ENCODE results near the gene TAF1C.
"Not testable (repeated sequence)": the region's sequence is repeated elsewhere in the genome, so short reads cannot be mapped to it uniquely, and the experiment has no call there.

TAF1C gene

DNA sequence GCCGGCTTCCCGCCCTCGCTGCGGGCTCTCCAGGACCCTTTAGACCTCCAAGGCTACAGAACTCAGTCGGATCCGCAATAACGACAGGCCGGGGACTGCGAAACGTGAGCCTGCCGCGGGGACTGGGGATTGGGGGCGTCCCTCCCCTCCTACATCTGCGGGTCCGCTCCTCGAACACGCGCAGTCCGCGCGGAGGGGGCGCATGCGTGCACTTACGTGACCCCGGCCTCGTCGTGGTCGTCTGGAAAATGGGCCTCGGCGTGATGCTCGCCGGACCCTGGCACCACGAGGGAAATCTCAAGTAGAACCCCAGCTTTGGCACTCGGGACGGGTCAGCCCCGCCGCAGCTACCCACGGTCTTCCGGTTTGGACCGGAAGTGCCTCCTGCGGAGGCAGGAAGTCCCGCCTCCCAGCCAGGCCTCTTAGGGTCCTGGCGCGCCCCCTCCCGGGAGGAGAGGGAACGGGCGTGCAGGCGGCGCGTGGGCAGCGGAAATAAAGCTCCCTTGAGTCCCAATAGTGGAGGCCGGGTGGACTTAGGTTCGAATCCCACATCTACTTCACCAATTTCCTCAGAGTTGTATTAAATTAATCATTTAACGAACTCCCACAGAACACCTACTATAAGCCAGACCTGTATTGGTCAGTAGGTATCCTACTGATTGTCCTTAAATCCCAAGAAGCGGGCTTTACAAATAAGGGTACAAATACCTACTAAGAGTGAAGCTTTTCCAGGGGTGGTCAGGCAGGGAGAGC is at the start of gene TAF1C:
TAF1C (minus strand) TSS at position 373 of the 753 bp plus-strand sequence. CDS start 2,069 bp downstream, outside the sequence.
- peak; percentile 38 for DNase-seq

GRCh38 chr16:84234321-84235241 is 47.7 kb upstream of the TAF1C start:
- DNase-seq: no peak

- no peak for DNase-seq
Observed at GRCh38 chr16:84233748-84234147, 46.9 kb upstream of the TAF1C start.

DNA sequence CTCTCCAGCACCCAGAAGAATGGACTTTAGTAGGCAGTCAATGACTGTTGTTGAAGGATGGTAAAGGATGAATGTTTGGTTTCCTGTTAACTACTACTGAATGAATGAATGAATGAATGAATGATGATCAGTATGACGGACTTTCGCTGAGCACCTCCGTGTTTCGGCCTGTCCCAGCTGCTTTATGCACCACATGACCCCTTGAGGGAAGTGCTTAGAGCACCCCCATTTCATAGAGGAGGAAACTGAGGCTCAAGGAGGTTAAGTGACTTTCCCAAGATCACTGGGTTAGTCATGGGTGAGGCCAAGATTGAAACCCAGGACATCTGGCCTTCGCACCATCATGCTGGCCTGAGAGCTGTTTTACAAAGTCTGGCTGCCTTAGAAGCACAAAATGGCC is 46.1 kb upstream of the TAF1C start:
- DNase-seq: no peak

DNA sequence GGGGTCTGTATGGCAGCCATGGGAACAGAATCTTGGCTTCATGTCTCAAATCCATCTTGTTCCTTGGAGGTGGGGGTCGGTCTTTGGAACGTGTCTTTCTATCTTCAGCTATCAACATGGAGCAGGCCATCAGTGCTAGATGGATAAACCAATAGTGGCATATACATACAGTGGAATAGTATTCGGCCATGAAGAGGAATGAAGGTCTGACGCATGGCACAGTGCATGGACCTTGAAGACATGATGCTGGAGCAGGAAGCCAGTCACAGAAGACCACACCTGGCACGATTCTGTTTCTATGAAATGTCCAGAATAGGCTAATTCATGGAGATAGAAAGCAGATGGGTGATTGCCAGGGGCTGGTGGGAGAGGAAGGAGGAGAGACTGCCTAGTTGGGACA is 45.2 kb upstream of the TAF1C start:
- DNase-seq: no peak

DNA sequence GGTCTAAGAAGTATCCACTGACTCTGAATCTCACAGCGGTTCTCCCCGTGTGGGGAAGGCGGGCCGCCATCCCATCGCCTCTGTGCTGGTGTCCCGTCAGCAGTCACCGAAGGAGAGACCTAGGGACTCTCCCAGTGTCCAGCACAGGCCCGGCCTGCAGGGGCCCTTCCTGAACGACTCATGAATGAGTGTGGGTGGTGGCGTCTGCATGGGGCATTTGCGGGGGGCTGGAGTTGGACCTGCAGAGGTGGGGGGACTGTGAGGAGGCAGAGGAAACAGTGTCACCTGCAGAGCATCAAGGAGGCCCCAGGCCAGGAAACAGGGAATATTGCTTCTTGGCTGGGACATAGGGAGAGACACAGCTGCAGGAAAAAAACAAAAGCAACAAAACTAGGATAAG is 42.6 kb upstream of the TAF1C start:
- DNase-seq: no peak

- DNase-seq: no peak
Observed at GRCh38 chr16:84228256-84228838, 41.5 kb upstream of the TAF1C start.

GRCh38 chr16:84227548-84227947 is 40.7 kb upstream of the TAF1C start:
- no peak for DNase-seq

- DNase-seq: no peak
Observed at GRCh38 chr16:84226026-84226425, 39.2 kb upstream of the TAF1C start.

- no peak for DNase-seq
Observed at GRCh38 chr16:84225571-84225970, 38.7 kb upstream of the TAF1C start.

GRCh38 chr16:84225126-84225525 is 38.3 kb upstream of the TAF1C start:
- DNase-seq: no peak

DNA sequence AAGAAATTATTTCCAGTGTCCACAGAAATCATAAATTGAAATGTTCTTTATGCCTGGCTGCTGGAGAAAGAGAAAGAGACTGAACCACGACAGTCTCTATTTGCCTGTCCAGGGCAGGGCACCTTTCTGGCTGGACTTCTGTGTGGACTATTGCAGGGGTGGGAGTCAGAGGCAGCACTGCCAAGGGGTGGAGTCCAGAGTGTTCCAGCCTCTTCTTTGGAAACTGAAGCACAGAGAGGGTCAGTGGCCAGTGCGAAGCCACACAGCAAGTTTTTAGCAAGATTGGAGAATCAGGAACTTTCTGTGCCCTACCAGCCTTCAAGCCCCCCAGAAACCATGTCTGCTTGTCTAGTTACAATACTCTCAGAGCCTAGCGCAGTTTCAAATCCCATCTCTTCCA is 37.7 kb upstream of the TAF1C start:
- no peak for DNase-seq

DNA sequence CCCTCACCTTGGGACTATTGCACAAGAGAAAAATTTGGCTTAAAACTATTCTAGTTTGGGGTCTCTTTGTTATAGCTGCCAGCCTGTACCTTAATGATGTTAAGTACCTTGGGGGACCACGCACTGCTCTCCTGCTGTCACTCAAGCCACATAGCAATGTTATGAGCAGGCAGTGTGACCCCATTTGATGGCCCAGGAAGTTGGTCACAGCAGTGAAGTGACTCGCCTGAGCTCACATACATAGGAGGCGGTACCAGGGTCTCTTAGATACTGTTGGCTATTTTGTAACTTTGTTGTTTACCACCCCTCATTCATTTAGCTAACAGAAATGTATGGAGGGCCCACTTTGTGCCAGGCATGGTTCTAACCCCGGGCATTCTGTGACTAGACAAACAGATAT is 36.6 kb upstream of the TAF1C start:
- DNase-seq: no peak

DNA sequence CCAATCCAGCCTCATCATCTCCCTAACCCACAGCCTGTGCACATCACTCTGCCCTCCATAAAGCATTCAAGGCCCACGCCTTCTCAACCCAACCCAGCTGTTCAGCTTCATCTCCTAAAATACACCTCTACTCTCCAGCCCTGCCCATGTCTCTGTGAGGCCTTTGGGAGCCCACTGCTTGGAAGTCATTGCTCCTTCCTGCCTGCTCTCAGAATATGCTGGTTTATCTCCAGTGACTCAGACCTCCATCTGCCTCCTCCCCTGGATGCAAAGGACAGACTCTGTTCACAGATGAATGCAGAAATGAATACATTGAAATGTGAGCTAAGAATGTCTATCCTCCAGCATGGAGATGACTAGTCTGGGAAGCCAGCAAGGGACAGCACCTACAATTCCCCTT is 34.0 kb upstream of the TAF1C start:
- DNase-seq: no peak

- no peak for DNase-seq
Observed at GRCh38 chr16:84218956-84219355, 32.1 kb upstream of the TAF1C start.

DNA sequence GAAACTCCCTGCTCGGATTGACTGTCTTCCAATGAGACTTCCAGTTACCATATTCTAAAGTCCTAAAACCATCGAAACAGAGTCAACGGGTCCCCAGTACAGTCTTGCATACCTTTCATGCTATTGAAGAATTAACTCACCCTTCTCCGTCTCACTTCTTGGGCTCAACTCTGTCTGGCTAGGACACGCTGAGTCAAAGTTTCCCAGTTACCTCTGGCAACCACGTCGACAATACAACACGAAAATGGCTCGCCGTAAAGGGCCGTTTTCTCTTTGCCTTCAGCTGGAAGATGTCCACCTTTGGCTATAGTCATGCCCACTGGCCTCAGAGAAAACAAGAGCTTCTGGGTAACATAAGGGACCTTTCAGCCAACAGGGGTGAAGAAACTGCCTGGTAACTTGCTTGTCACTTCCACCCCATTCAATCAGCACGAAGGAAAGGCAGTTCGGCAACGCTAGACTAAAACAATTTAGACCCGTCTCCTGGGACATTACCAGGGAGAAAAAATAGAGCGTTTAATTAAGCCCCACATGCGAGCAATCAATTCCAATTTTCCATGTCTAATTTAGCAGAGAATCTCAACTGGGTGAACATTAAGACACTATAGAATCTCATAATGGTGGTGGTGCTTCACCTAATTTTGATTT is 31.4 kb upstream of the TAF1C start:
- no peak for DNase-seq

- DNase-seq: not testable (repeated sequence)
Observed at GRCh38 chr16:84216144-84216543, 29.3 kb upstream of the TAF1C start.

DNA sequence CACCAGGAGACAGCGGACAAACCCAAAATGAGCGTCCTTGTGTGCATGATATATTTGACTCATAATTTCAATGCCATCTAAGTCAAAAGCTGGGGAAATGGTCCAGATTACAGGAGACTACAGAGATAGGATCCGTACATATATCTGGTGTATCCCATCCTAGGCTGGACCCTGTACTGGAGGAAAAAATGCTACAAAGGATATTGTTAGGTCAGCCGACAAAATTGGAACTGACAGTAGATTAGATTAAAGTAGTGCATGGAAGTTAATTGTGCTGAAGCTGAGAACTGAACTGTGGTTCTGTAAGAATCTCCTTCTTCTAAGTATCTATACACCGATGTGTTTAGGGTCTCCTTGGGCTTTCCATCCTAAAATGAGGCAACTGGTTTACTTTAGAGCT is 28.7 kb upstream of the TAF1C start:
- no peak for DNase-seq

DNA sequence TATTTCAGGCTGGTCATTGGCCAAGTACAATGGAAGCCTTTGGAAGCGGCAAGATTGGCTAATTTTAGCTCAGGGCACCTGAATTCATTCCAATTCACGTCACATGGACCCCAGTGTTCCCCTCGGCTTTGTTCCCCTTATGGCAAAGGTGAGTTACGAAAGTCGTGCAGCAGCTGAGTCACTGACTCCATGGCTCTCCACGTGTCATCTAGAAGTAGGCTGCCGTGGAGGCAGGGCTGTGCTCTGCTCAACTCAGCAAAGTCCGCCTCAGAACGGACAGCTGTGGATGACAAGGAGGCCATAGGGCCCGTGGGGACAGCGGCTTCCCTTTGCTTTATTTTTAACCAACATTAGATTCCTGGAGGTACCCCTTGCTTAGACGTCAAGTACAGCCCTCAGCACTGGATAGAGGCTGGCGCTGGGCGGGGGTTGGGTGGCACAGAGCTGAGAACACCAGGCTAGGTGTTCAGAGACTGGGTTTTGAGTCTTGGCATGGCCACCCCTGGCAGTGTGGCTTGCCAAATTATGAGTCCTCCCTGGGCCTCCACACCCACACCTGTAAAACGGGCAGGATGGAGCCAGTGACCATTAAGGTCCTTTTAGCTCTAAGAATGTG is 27.7 kb upstream of the TAF1C start:
- no peak for DNase-seq

DNA sequence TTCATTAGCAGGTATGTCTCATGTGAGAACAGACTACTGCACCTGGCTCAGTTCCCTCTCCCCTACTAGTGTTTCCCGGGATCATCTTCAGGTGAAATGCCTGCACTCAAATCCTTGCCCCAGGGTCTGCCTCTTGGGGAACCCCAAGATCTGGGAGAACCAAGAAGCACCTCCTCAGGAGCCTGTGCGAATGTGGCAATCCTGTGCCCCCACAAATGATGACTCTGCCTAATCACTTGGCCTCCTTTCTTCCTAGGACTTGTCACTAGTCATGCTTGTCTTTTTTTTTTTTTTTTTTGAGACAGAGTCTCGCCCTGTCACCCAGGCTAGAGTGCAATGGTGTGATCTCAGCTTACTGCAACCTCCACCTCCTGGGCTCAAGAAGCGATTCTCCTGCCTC is 25.8 kb upstream of the TAF1C start:
- no peak for DNase-seq

GRCh38 chr16:84212154-84212553 is 25.3 kb upstream of the TAF1C start:
- no peak for DNase-seq

- DNase-seq: no peak
Observed at GRCh38 chr16:84209989-84210388, 23.1 kb upstream of the TAF1C start.

DNA sequence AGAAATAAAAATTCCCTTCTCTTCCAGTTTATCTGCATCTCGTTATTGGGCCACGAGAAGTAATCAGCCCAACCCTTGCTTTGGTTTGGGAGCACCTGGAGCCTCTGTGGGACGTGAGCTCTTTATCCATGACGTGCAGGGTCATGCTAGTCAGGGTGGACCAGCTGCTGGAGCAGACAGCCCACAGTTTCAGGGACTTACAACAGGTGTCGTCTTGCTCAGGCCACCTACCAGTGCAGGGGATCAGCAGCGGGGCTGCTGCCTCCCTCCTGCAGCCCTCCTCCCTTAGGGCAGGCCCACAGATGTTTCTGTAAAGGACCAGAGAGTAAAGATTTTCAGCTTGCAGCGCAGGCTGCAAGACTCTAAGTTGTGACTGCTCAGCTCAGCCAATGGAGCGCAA is 21.0 kb upstream of the TAF1C start:
- DNase-seq: no peak

Measured in NCI-H2029 treated with DMSO at 0.1 percent for 48 hours (cell line).